ENCODE results near the gene CCR5. TPM values are rescaled to one million over a fixed set of nuclear protein-coding genes. Genes with fewer than 3 reads are reported as not detected.

The CCR5 gene
- total and polyA plus RNA-seq, 9 of the 15 experiments (the other 6 are each of a cell fraction or from before 2014, with no cell fraction given), result not detected

DNA sequence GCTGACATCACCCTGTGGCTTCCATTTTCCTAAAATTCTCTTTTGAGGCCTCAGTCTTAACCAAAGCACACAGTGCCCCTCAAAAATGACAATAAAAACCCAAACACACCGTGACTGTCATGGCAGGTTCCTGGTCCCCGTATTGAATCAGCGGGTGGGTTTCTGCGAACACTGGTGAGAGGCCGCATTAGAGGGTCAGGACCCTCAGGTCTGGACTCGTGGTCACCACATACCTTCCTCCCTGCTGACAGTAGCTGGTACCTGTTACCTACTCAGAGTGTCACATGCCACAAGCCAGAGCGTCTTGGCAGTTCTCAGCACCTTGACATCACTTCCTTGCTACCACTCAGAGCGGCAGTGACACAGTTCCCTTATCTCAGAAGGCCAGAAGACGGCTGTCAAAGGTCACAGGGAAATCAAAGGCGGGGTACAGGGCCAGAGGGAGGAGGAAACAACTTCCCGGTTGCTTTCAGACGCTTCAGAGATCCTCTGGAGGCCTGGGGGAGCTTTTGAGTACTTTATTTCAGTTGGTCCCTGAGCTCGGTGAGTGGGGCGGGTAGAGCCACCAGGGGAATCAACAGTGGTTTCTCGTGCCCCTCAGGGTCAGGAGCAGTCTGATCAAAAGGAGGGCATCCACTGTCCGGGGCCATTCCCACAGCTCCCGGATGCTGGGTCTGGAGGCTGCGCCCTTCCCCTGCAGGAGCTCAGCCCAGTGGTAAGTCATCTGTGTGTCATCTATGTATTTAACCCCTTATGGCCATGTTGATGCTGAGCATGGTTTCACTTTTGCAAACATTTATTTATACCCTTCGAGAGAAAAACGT, 36.3 kb downstream of the CCR5 start, which contains the start of the genes CCR5AS and CCRL2 (continued):
- TF ChIP-seq, protein P1, sequence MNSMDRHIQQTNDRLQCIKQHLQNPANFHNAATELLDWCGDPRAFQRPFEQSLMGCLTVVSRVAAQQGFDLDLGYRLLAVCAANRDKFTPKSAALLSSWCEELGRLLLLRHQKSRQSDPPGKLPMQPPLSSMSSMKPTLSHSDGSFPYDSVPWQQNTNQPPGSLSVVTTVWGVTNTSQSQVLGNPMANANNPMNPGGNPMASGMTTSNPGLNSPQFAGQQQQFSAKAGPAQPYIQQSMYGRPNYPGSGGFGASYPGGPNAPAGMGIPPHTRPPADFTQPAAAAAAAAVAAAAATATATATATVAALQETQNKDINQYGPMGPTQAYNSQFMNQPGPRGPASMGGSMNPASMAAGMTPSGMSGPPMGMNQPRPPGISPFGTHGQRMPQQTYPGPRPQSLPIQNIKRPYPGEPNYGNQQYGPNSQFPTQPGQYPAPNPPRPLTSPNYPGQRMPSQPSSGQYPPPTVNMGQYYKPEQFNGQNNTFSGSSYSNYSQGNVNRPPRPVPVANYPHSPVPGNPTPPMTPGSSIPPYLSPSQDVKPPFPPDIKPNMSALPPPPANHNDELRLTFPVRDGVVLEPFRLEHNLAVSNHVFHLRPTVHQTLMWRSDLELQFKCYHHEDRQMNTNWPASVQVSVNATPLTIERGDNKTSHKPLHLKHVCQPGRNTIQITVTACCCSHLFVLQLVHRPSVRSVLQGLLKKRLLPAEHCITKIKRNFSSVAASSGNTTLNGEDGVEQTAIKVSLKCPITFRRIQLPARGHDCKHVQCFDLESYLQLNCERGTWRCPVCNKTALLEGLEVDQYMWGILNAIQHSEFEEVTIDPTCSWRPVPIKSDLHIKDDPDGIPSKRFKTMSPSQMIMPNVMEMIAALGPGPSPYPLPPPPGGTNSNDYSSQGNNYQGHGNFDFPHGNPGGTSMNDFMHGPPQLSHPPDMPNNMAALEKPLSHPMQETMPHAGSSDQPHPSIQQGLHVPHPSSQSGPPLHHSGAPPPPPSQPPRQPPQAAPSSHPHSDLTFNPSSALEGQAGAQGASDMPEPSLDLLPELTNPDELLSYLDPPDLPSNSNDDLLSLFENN (IDR thresholded peaks at IDR 0.05; ENCODE audit: low read depth in 2 of 2, low read length in 2 of 2), result peak in 1 of 2 experiments; percentile 90; a peak in 2 of 4 replicates
- no peak for TF ChIP-seq ZNF696 (CRISPR knock-in tag; conservative IDR thresholded peaks at IDR 0.05)
- no peak for TF ChIP-seq GABPB2 (CRISPR knock-in tag; conservative IDR thresholded peaks at IDR 0.05)
- TF ChIP-seq, protein P2, sequence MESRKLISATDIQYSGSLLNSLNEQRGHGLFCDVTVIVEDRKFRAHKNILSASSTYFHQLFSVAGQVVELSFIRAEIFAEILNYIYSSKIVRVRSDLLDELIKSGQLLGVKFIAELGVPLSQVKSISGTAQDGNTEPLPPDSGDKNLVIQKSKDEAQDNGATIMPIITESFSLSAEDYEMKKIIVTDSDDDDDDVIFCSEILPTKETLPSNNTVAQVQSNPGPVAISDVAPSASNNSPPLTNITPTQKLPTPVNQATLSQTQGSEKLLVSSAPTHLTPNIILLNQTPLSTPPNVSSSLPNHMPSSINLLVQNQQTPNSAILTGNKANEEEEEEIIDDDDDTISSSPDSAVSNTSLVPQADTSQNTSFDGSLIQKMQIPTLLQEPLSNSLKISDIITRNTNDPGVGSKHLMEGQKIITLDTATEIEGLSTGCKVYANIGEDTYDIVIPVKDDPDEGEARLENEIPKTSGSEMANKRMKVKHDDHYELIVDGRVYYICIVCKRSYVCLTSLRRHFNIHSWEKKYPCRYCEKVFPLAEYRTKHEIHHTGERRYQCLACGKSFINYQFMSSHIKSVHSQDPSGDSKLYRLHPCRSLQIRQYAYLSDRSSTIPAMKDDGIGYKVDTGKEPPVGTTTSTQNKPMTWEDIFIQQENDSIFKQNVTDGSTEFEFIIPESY (CRISPR knock-in tag; IDR thresholded peaks at IDR 0.05), result no peak
- peak; percentile 92 for TF ChIP-seq FOSL1 (tag; conservative IDR thresholded peaks at IDR 0.05)
- no peak for TF ChIP-seq HNRNPK (IDR thresholded peaks at IDR 0.05; ENCODE audit: low read depth, low read length, poor library complexity, severe bottlenecking)
- TF ChIP-seq MEIS2 (IDR thresholded peaks at IDR 0.05; ENCODE audit: partially characterized antibody), result peak; percentile 94
- TF ChIP-seq TSC22D4 (tag; IDR thresholded peaks at IDR 0.05), result no peak
- no peak for TF ChIP-seq POLR2AphosphoS2 (IDR thresholded peaks at IDR 0.05; ENCODE audit: low read length)
- TF ChIP-seq, protein P3, sequence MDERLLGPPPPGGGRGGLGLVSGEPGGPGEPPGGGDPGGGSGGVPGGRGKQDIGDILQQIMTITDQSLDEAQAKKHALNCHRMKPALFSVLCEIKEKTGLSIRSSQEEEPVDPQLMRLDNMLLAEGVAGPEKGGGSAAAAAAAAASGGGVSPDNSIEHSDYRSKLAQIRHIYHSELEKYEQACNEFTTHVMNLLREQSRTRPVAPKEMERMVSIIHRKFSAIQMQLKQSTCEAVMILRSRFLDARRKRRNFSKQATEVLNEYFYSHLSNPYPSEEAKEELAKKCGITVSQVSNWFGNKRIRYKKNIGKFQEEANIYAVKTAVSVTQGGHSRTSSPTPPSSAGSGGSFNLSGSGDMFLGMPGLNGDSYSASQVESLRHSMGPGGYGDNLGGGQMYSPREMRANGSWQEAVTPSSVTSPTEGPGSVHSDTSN (CRISPR knock-in tag; IDR thresholded peaks at IDR 0.05; ENCODE audit: low read depth), result peak; percentile 27; the same call in 1 of the 2 replicates
- TF ChIP-seq, protein P3 (tag; conservative IDR thresholded peaks at IDR 0.05; ENCODE audit: low read depth), result peak; percentile 75
- peak; percentile 87; the same call in 1 of the 2 replicates for TF ChIP-seq CHAMP1 (IDR thresholded peaks at IDR 0.05)

All from K562 (cell line).